HL-60 (cell line): ENCODE results near the gene CFAP221.

Experiments
- DNase-seq, 2 experiments: peaks; one replicate each; pipeline ENCODE4 v3.0.0-alpha.2; 2010 to 2020; ENCODE audit warnings: low read depth in 1 of 2, low spot score in 1 of 2
- H3K27ac ChIP-seq: fragments of 250-450 bp; sonication (Bioruptor Pico); replicated peaks from 2 replicates; pipeline ENCODE4 v1.5.1; 2020; ENCODE audit warnings: mild to moderate bottlenecking, moderate library complexity
- H3K27me3 ChIP-seq: fragments of 250-450 bp; sonication (Bioruptor Pico); 2 replicates; pipeline ENCODE4 v1.5.1; 2021; ENCODE audit warnings: mild to moderate bottlenecking, moderate library complexity; ENCODE audit not compliant: insufficient read depth, poor library complexity, severe bottlenecking
- H3K4me3 ChIP-seq: replicated peaks from 2 replicates; pipeline ENCODE4 v1.5.1; 2011; ENCODE audit warnings: mild to moderate bottlenecking, control low read depth, low read length; ENCODE audit not compliant: insufficient read depth
- GABPA ChIP-seq: IDR thresholded peaks from 2 replicates; pipeline ENCODE4 v1.6.1; 2012; ENCODE audit warnings: low read depth
- POLR2AphosphoS5 ChIP-seq: IDR thresholded peaks from 2 replicates; pipeline ENCODE4 v1.6.1; 2012; ENCODE audit warnings: low read depth
- SPI1 ChIP-seq: IDR thresholded peaks from 2 replicates; pipeline ENCODE4 v1.6.1; 2012; ENCODE audit warnings: low read depth, mild to moderate bottlenecking, borderline replicate concordance
- TF ChIP-seq, protein P1 (sequence below): IDR thresholded peaks from 2 replicates; pipeline ENCODE4 v1.6.1; 2012; ENCODE audit warnings: low read depth; ENCODE audit not compliant: insufficient replicate concordance
- TF ChIP-seq, protein P2 (sequence below): IDR thresholded peaks from one replicate; pipeline ENCODE4 v1.5.1; 2011; ENCODE audit warnings: low read length, control low read depth, inconsistent platforms; ENCODE audit not compliant: insufficient read depth

CFAP221 gene

GRCh38 chr2:119649364-119649917 lies 105.2 kb downstream of the CFAP221 start:
- H3K27ac ChIP-seq: no peak overlapping the region
- TF ChIP-seq, protein P1, sequence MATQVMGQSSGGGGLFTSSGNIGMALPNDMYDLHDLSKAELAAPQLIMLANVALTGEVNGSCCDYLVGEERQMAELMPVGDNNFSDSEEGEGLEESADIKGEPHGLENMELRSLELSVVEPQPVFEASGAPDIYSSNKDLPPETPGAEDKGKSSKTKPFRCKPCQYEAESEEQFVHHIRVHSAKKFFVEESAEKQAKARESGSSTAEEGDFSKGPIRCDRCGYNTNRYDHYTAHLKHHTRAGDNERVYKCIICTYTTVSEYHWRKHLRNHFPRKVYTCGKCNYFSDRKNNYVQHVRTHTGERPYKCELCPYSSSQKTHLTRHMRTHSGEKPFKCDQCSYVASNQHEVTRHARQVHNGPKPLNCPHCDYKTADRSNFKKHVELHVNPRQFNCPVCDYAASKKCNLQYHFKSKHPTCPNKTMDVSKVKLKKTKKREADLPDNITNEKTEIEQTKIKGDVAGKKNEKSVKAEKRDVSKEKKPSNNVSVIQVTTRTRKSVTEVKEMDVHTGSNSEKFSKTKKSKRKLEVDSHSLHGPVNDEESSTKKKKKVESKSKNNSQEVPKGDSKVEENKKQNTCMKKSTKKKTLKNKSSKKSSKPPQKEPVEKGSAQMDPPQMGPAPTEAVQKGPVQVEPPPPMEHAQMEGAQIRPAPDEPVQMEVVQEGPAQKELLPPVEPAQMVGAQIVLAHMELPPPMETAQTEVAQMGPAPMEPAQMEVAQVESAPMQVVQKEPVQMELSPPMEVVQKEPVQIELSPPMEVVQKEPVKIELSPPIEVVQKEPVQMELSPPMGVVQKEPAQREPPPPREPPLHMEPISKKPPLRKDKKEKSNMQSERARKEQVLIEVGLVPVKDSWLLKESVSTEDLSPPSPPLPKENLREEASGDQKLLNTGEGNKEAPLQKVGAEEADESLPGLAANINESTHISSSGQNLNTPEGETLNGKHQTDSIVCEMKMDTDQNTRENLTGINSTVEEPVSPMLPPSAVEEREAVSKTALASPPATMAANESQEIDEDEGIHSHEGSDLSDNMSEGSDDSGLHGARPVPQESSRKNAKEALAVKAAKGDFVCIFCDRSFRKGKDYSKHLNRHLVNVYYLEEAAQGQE: no peak
- TF ChIP-seq, protein P2, sequence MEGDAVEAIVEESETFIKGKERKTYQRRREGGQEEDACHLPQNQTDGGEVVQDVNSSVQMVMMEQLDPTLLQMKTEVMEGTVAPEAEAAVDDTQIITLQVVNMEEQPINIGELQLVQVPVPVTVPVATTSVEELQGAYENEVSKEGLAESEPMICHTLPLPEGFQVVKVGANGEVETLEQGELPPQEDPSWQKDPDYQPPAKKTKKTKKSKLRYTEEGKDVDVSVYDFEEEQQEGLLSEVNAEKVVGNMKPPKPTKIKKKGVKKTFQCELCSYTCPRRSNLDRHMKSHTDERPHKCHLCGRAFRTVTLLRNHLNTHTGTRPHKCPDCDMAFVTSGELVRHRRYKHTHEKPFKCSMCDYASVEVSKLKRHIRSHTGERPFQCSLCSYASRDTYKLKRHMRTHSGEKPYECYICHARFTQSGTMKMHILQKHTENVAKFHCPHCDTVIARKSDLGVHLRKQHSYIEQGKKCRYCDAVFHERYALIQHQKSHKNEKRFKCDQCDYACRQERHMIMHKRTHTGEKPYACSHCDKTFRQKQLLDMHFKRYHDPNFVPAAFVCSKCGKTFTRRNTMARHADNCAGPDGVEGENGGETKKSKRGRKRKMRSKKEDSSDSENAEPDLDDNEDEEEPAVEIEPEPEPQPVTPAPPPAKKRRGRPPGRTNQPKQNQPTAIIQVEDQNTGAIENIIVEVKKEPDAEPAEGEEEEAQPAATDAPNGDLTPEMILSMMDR: no peak
- TF ChIP-seq POLR2AphosphoS5 (no peak), GABPA (no peak)
- no peak overlapping the region for H3K4me3 ChIP-seq
- no peak for DNase-seq
- H3K27me3 ChIP-seq: no peaks in the 10 kb centered on the region

GRCh38 chr2:119650206-119650605 lies 106.0 kb downstream of the CFAP221 start:
- no peak for DNase-seq
- Histone ChIP-seq H3K27me3 (no peaks in the 10 kb centered on the region), H3K4me3 (no peak overlapping the region), H3K27ac (no peak overlapping the region)
- TF ChIP-seq, protein P1: no peak
- TF ChIP-seq, protein P2: no peak
- TF ChIP-seq POLR2AphosphoS5 (no peak), GABPA (no peak), SPI1 (no peak)

DNA sequence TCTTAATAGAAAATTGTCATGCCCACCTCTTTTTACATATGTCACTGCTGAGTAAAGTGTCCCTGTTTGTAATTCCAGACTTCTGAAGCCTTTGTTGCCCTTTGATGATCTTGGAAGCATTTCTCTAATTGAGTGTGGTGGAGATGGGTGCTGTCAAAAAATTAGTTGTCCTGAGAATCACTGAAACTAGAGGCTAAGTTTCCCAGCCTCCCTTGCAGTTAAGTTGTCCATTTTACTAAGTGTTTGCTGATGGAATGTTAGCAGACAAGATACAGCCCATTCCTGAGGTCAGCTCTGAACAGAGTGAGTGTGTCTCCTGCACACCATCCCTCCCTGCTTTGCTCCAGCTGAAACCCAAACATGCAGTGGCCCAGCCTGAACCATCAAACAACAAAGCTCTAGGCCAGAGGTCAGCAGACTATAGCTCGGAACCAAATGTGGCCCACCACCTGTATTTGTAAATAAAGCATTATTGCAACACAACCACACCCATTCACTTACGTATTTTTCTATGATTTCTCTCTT lies 106.7 kb downstream of the CFAP221 start:
- TF ChIP-seq, protein P2: no peak
- no peak for TF ChIP-seq POLR2AphosphoS5
- TF ChIP-seq GABPA: no peak
- TF ChIP-seq, protein P1: no peak
- TF ChIP-seq SPI1: no peak
- DNase-seq: no peak
- no peak overlapping the region for H3K4me3 ChIP-seq
- H3K27me3 ChIP-seq: no peaks in the 10 kb centered on the region
- no peak overlapping the region for H3K27ac ChIP-seq
